Gastroesophageal sphincter (tissue), 4 donors: ENCODE results near the gene IL1RAPL2. TPM values are rescaled to one million over a fixed set of nuclear protein-coding genes. Genes with fewer than 3 reads are reported as not detected.

Experiments
- ATAC-seq: fragments of 150-250 bp; one replicate; pipeline ENCODE4 v1.9.1; 2016; ENCODE audit warnings: mild to moderate bottlenecking, moderate library complexity
- H3K27ac ChIP-seq, 4 donors: fragments of 200-600 bp; sonication (generic) in 3 of 4; 1 replicate in 3 of 4; 2 replicates in 1 of 4; pipeline ENCODE4 v1.5.1; 2016 to 2019
- H3K27me3 ChIP-seq: fragments of 200-600 bp; sonication (generic); one replicate; pipeline ENCODE4 v1.5.1; 2019
- H3K36me3 ChIP-seq, 2 donors: fragments of 200-600 bp; sonication (generic); one replicate each; pipeline ENCODE4 v1.5.1; 2019; ENCODE audit warnings: control low read depth in 1 of 2
- H3K4me1 ChIP-seq, 3 donors: fragments of 200-600 bp; sonication (generic); 1 replicate in 2 of 3; 2 replicates in 1 of 3; pipeline ENCODE4 v1.5.1; 2016 to 2019; ENCODE audit warnings: control low read depth in 2 of 3
- H3K4me3 ChIP-seq, 2 donors: fragments of 200-600 bp; sonication (generic); one replicate each; pipeline ENCODE4 v1.5.1; 2019; ENCODE audit warnings: mild to moderate bottlenecking in 1 of 2, moderate library complexity in 1 of 2
- H3K9me3 ChIP-seq, 3 donors: fragments of 200-600 bp; sonication (generic); one replicate each; pipeline ENCODE4 v1.5.1; 2017 to 2019; ENCODE audit warnings: control low read depth in 2 of 3
- CTCF ChIP-seq, 4 experiments: fragments of 200-600 bp in 2 of 4; fragments of 450-650 bp in 2 of 4; sonication (generic) in 1 of 4; IDR thresholded peaks; one replicate each; pipeline ENCODE4 v1.5.1; 2017 to 2019; ENCODE audit warnings: antibody characterized with exemption in 4 of 4, mild to moderate bottlenecking in 2 of 4, moderate library complexity in 2 of 4
- EP300 ChIP-seq: sonication (generic); formaldehyde crosslinking; IDR thresholded peaks from one replicate; pipeline ENCODE4 v1.6.1; 2017; ENCODE audit warnings: antibody characterized with exemption, mild to moderate bottlenecking
- POLR2A ChIP-seq, 2 donors: fragments of 450-650 bp; IDR thresholded peaks; one replicate each; pipeline ENCODE4 v1.6.1; 2017; ENCODE audit warnings: antibody characterized with exemption in 2 of 2, mild to moderate bottlenecking in 2 of 2, moderate library complexity in 1 of 2
- POLR2AphosphoS5 ChIP-seq: sonication (generic); formaldehyde crosslinking; IDR thresholded peaks from one replicate; pipeline ENCODE4 v1.6.1; 2017; ENCODE audit warnings: antibody characterized with exemption
- WGBS, 2 donors: methylation state at CpG; one replicate each; pipeline ENCODE4 v1.1.5; 2018; ENCODE audit warnings: low coverage in 1 of 2; 5-methylcytosine and 5-hydroxymethylcytosine counted together
- total RNA-seq, 4 donors: library from RNA; depleted of rRNA; stranded (reverse); fragments of >200 nt; gene quantifications; one replicate each; pipeline ENCODE4 v1.1.0, GENCODE V29; 2016

The IL1RAPL2 gene
- total RNA-seq, 4 donors from 2014 or later = 0.54 TPM; not detected in 2

GRCh38 chrX:104749951-104750610 lies 184.1 kb downstream of the IL1RAPL2 start:
- no peaks in the 10 kb centered on the region for H3K36me3 ChIP-seq
- peak; percentile 34 for ATAC-seq
- H3K27me3 ChIP-seq = no peaks in the 10 kb centered on the region
- H3K4me3 ChIP-seq = no peak overlapping the region
- WGBS, 2 donors = 9 to 44% methylated on average over 2 of the region's 2 CpGs
- H3K27ac ChIP-seq = no peak overlapping the region
- H3K4me1 ChIP-seq = no peaks in the 10 kb centered on the region
- TF ChIP-seq POLR2AphosphoS5 (no peak), EP300 (no peak), CTCF (IDR thresholded peaks at IDR 0.05) (no peak), POLR2A (IDR thresholded peaks at IDR 0.05) (no peak)
- H3K9me3 ChIP-seq = no peaks in the 10 kb centered on the region

DNA sequence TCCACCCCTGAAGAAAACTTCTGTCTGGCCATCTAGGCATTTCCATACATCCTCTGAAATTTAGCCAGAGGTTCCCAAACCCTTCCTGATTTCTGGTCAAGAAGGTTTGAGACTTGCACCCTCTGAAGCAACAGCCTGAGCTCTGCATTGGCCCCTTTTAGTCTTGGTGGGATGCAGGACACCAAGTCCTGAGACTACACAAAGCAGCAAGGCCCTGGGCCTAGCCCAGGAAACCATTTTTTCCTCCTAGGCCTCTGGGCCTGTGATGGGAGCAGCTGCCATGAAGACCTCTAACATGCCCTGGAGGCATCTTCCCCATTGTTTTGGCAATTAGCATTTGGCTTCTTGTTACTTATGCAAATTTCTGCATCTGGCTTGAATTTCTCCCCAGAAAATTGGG lies 196.6 kb downstream of the IL1RAPL2 start:
- H3K27me3 ChIP-seq = no peaks in the 10 kb centered on the region
- H3K4me1 ChIP-seq = no peaks in the 10 kb centered on the region
- peaks cover 0 to 9% (median 0%) of the 10 kb centered on the region in 3 donors for H3K9me3 ChIP-seq
- H3K4me3 ChIP-seq = no peak overlapping the region
- no peak for TF ChIP-seq EP300
- TF ChIP-seq POLR2A (IDR thresholded peaks at IDR 0.05) = no peak
- TF ChIP-seq POLR2AphosphoS5 = no peak
- TF ChIP-seq CTCF (IDR thresholded peaks at IDR 0.05) = no peak
- no peak overlapping the region for H3K27ac ChIP-seq
- no peaks in the 10 kb centered on the region for H3K36me3 ChIP-seq
- ATAC-seq = no peak

GRCh38 chrX:104789784-104790183 lies 223.8 kb downstream of the IL1RAPL2 start:
- Histone ChIP-seq H3K9me3 (no peaks in the 10 kb centered on the region), H3K27ac (no peak overlapping the region), H3K36me3 (no peaks in the 10 kb centered on the region), H3K4me3 (no peak overlapping the region), H3K27me3 (no peaks in the 10 kb centered on the region), H3K4me1 (no peaks in the 10 kb centered on the region)
- TF ChIP-seq POLR2AphosphoS5 = no peak
- TF ChIP-seq CTCF (IDR thresholded peaks at IDR 0.05) = no peak
- no peak for TF ChIP-seq EP300
- TF ChIP-seq POLR2A (IDR thresholded peaks at IDR 0.05) = no peak
- ATAC-seq = no peak

DNA sequence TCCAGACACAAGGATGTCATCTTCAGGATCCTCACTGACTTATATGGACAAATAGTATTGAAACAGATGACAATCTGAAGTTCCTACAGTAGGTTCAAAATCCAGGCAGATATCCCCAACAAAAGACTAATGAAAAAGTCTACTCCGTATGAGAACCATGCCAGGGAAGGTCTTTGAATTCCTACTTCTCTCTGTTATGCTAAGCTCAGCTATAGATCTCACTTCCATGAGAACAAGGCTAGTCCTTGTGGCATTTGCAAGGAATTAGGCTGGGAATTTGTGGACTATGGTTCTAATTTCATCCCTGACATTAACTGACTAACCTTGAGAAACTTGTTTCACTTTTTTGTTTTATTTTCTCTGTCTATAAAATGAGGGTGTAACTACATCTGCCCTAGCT lies 229.8 kb downstream of the IL1RAPL2 start:
- WGBS, 2 donors = 0 to 22% methylated on average over 1 of the region's 1 CpG
- no peak overlapping the region for H3K27ac ChIP-seq
- no peaks in the 10 kb centered on the region for H3K9me3 ChIP-seq
- no peaks in the 10 kb centered on the region for H3K36me3 ChIP-seq
- H3K27me3 ChIP-seq = no peaks in the 10 kb centered on the region
- H3K4me1 ChIP-seq = no peaks in the 10 kb centered on the region
- H3K4me3 ChIP-seq = no peak overlapping the region
- TF ChIP-seq EP300 (no peak), POLR2AphosphoS5 (no peak), POLR2A (IDR thresholded peaks at IDR 0.05) (no peak), CTCF (IDR thresholded peaks at IDR 0.05) (no peak)
- no peak for ATAC-seq

- H3K4me3 ChIP-seq = no peak overlapping the region
- TF ChIP-seq EP300 = no peak
- TF ChIP-seq POLR2A (IDR thresholded peaks at IDR 0.05) = no peak
- TF ChIP-seq POLR2AphosphoS5 = no peak
- TF ChIP-seq CTCF (IDR thresholded peaks at IDR 0.05) = no peak
Measured at GRCh38 chrX:104803219-104803618, 237.2 kb downstream of the IL1RAPL2 start.

More at GRCh38 chrX:104803219-104803618, 237.2 kb downstream of the IL1RAPL2 start:
- no peaks in the 10 kb centered on the region for H3K4me1 ChIP-seq
- no peak overlapping the region for H3K27ac ChIP-seq
- ATAC-seq = no peak
- H3K27me3 ChIP-seq = no peaks in the 10 kb centered on the region
- H3K9me3 ChIP-seq = no peaks in the 10 kb centered on the region
- 73% methylated on average over 1 of the region's 1 CpG; no CpG with 5 or more reads in 1 of the 2 donors for WGBS, 2 donors
- H3K36me3 ChIP-seq = no peaks in the 10 kb centered on the region
